ENCODE data around the gene MRAS.
A peak's percentile ranks its signal among the peaks of the same experiment; 100 is the strongest.

Gene MRAS

GRCh38 chr3:138438896-138439295 is 90.5 kb downstream of the MRAS start:
- TF ChIP-seq CTCF (IDR thresholded peaks at IDR 0.05; ENCODE audit: low read depth, low read length), result no peak
- in situ Hi-C loops (cut with HindIII; ENCODE audit: low sequenced_read_pairs), result no loop called here
- no peak for DNase-seq (ENCODE audit: low read depth, low spot score)
- no peak overlapping the region for H3K4me3 ChIP-seq (ENCODE audit: low read depth, low read length)

- no peak for DNase-seq (ENCODE audit: low read depth, low spot score)
- H3K4me3 ChIP-seq (ENCODE audit: low read depth, low read length), result no peak overlapping the region
- no peak for TF ChIP-seq CTCF (IDR thresholded peaks at IDR 0.05; ENCODE audit: low read depth, low read length)
- in situ Hi-C loops (cut with HindIII; ENCODE audit: low sequenced_read_pairs), result no loop called here
Measured at GRCh38 chr3:138439646-138440045, 91.3 kb downstream of the MRAS start.

- H3K4me3 ChIP-seq (ENCODE audit: low read depth, low read length), result no peak overlapping the region
- in situ Hi-C loops (cut with HindIII; ENCODE audit: low sequenced_read_pairs), result no loop called here
- no peak for TF ChIP-seq CTCF (IDR thresholded peaks at IDR 0.05; ENCODE audit: low read depth, low read length)
- DNase-seq (ENCODE audit: low read depth, low spot score), result no peak
Measured at GRCh38 chr3:138440121-138440521, 91.7 kb downstream of the MRAS start.

- TF ChIP-seq CTCF (IDR thresholded peaks at IDR 0.05; ENCODE audit: low read depth, low read length), result no peak
- H3K4me3 ChIP-seq (ENCODE audit: low read depth, low read length), result no peak overlapping the region
- in situ Hi-C loops (cut with HindIII; ENCODE audit: low sequenced_read_pairs), result no loop called here
- DNase-seq (ENCODE audit: low read depth, low spot score), result no peak
Measured at GRCh38 chr3:138440596-138440995, 92.2 kb downstream of the MRAS start.

- DNase-seq (ENCODE audit: low read depth, low spot score), result no peak
- no peak overlapping the region for H3K4me3 ChIP-seq (ENCODE audit: low read depth, low read length)
- no peak for TF ChIP-seq CTCF (IDR thresholded peaks at IDR 0.05; ENCODE audit: low read depth, low read length)
- in situ Hi-C loops (cut with HindIII; ENCODE audit: low sequenced_read_pairs), result no loop called here
Measured at GRCh38 chr3:138441256-138441655, 92.9 kb downstream of the MRAS start.

- DNase-seq (ENCODE audit: low read depth, low spot score), result peak; percentile 46
- no peak overlapping the region for H3K4me3 ChIP-seq (ENCODE audit: low read depth, low read length)
- no peak for TF ChIP-seq CTCF (IDR thresholded peaks at IDR 0.05; ENCODE audit: low read depth, low read length)
- in situ Hi-C loops (cut with HindIII; ENCODE audit: low sequenced_read_pairs), result no loop called here
Measured at GRCh38 chr3:138441742-138442141, 93.4 kb downstream of the MRAS start.

GRCh38 chr3:138442433-138442832 is 94.1 kb downstream of the MRAS start:
- H3K4me3 ChIP-seq (ENCODE audit: low read depth, low read length), result no peak overlapping the region
- peak; percentile 58 for DNase-seq (ENCODE audit: low read depth, low spot score)
- in situ Hi-C loops (cut with HindIII; ENCODE audit: low sequenced_read_pairs), result no loop called here

More at GRCh38 chr3:138442433-138442832, 94.1 kb downstream of the MRAS start:
- TF ChIP-seq CTCF (IDR thresholded peaks at IDR 0.05; ENCODE audit: low read depth, low read length), result no peak

Measured in astrocyte of the spinal cord (primary cell).